ENCODE measurements around the gene MYBL2. TPM values are rescaled to one million over a fixed set of nuclear protein-coding genes. Genes with fewer than 3 reads are reported as not detected.
"Not testable (repeated sequence)": the region's sequence is repeated elsewhere in the genome, so short reads cannot be mapped to it uniquely, and the experiment has no call there.

The MYBL2 gene
- total RNA-seq: 10 to 100 TPM; 41.4 to 95.5 TPM

DNA sequence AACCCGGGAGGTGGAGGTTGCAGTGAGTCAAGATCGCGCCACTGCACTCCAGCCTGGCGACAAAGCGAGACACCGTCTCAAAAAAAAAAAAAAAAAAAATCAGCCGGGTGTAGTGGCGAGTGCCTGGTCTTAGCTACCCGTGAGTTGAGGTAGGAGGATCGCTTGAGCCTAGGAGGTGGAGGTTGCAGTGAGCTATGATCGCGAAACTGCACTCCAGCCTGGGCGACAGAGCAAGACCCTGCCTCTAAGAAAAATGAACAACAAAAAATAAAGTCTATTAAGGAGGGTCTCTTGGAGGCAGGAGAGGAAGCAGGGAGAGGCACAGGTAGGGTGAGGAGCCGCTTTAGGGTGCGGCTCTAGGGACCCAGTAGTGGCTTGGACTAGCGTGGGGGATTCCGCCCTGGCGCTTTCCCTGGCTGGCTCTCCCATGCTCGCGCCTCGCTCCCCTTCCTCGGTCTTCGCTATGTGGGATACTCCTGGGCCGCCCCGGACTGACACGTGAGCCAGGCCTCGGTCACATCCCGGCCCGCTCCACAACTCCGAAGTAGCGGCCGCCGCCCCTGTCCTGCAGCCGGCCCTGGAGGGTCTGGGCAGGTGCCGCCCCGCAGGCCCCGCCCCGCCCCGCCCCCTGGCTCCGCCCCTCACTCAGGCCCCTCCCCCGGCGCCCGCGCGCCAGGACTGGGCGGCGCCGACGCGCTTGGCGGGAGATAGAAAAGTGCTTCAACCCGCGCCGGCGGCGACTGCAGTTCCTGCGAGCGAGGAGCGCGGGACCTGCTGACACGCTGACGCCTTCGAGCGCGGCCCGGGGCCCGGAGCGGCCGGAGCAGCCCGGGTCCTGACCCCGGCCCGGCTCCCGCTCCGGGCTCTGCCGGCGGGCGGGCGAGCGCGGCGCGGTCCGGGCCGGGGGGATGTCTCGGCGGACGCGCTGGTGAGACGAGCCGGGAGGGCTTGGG, at the start of gene MYBL2:
Gene MYBL2 (plus strand): TSS at position 739 of the 953 bp plus-strand sequence. CDS start 170 bp downstream, at position 909.
- H3K9me3 Mint-ChIP-seq: no peaks in the 10 kb centered on the region
- no peaks in the 10 kb centered on the region for H3K4me1 Mint-ChIP-seq
- peak; percentile 94 for ATAC-seq (replicated peaks)
- peaks cover 14% of the 10 kb centered on the region for H3K36me3 Mint-ChIP-seq (ENCODE audit: low read depth)
- peak within 1 kb of the TSS; percentile 66 for H3K4me3 Mint-ChIP-seq
- peaks cover 14% of the 10 kb centered on the region for H3K27me3 Mint-ChIP-seq
- H3K27ac Mint-ChIP-seq: no peak within 1 kb of the TSS

DNA sequence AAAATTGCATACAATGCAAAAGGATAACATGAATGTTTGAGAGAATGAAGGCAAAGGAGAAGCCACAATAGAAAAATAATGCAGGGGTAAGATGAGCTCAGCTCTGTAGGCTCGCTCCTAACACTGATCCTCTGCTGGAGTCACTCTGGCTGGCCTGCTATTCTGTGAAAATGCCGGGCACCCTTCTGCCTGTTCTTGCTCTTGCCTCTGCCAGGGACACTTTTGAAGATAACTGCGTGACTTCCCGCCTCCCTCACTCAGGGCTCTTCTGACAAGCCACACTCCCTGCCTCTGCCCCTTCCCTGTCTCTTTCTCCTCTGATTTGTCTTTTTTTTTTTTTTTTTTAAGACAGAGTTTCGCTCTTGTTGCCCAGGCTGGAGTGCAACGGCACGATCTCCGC, 35.3 kb upstream of the MYBL2 start:
- Mint-ChIP-seq H3K36me3 (ENCODE audit: low read depth) (peaks cover 43% of the 10 kb centered on the region), H3K4me1 (no peaks in the 10 kb centered on the region)
- ATAC-seq (replicated peaks): no peak

GRCh38 chr20:43636429-43636828, 30.5 kb upstream of the MYBL2 start:
- H3K27me3 Mint-ChIP-seq: no peaks in the 10 kb centered on the region
- no peak for ATAC-seq (replicated peaks)
- no peak overlapping the region for H3K27ac Mint-ChIP-seq
- no peaks in the 10 kb centered on the region for H3K9me3 Mint-ChIP-seq
- H3K36me3 Mint-ChIP-seq (ENCODE audit: low read depth): peaks cover 58% of the 10 kb centered on the region
- H3K4me1 Mint-ChIP-seq: no peaks in the 10 kb centered on the region
- no peak overlapping the region for H3K4me3 Mint-ChIP-seq

More for the DNA sequence above, 35.3 kb upstream of the MYBL2 start:
- H3K27ac Mint-ChIP-seq: no peak overlapping the region
- H3K9me3 Mint-ChIP-seq: no peaks in the 10 kb centered on the region
- H3K4me3 Mint-ChIP-seq: no peak overlapping the region
- no peaks in the 10 kb centered on the region for H3K27me3 Mint-ChIP-seq

DNA sequence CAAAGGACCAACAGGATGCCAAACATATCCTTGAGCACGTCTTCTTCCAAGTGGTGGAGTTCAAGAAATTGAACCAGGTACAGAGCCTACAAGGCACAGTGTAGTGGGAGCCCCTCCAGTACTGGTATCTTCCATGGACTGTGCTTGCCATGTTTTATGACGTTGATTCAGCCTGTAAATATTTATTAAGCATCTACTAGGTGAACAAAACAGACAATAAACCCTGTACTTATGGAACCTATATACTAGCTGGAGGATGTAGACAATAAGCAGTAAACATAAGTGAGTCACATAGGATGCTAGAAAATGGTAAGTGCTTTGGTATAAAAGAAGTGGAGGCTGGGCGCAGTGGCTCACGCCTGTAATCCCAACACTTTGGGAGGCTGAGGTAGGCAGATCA, 24.4 kb upstream of the MYBL2 start:
- Mint-ChIP-seq H3K4me1 (no peaks in the 10 kb centered on the region), H3K27me3 (no peaks in the 10 kb centered on the region), H3K9me3 (no peaks in the 10 kb centered on the region), H3K4me3 (no peak overlapping the region), H3K27ac (no peak overlapping the region), H3K36me3 (ENCODE audit: low read depth) (peaks cover 54% of the 10 kb centered on the region)
- no peak for ATAC-seq (replicated peaks)

DNA sequence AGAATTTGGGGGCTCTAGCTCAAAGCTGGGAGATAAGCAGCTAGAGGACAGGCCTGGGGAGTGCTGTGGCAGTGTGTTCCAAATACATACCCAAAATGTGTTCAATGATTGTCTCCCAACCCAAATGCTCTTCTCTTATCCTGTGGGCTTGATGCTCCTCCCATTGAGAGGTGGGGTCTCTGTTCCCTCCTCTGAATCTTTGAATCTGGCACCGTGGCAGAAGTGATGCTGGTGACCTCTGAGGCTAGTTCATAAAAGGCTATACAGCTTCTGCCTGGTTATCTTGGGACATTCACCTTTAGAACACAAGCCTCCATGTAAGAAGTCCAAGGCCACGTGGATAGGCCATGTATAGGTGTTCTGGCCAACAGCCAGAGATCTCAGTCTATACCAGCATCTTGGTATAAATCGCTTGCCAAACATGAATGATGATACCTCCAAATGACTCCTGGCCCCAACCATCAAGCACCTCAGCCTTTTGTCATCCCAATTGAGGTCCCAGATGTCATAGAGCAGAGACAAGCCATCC, 15.9 kb upstream of the MYBL2 start:
- H3K36me3 Mint-ChIP-seq (ENCODE audit: low read depth): peaks cover 11% of the 10 kb centered on the region
- no peak for ATAC-seq (replicated peaks)
- no peaks in the 10 kb centered on the region for H3K4me1 Mint-ChIP-seq
- no peak overlapping the region for H3K27ac Mint-ChIP-seq
- H3K9me3 Mint-ChIP-seq: no peaks in the 10 kb centered on the region
- H3K27me3 Mint-ChIP-seq: no peaks in the 10 kb centered on the region
- H3K4me3 Mint-ChIP-seq: no peak overlapping the region

- not testable (repeated sequence) for H3K4me3 Mint-ChIP-seq; H3K27me3 Mint-ChIP-seq; H3K36me3 Mint-ChIP-seq (ENCODE audit: low read depth); H3K27ac Mint-ChIP-seq; H3K4me1 Mint-ChIP-seq; ATAC-seq (replicated peaks); H3K9me3 Mint-ChIP-seq
These were observed 15.2 kb upstream of the MYBL2 start for GRCh38 chr20:43651650-43652184.

DNA sequence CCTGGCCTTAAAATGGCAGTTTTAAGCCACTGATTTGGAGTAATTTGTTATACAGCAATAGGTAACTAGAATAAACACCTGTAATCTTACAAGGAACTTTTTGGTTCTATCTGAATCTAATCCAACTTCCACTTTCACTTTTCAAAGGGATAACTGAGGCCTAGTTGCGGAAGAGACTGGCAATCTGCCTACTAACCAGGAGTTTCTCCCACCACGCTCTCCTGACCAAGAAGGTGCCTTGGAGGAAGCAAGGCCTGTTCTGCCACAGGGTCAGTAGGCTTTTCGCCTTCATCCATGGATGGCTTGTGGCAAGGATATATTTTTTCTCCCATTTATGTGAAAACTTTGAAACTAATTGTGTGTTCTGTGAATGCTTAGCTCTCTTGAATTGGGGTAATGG, 12.9 kb upstream of the MYBL2 start:
- H3K9me3 Mint-ChIP-seq: no peaks in the 10 kb centered on the region
- H3K4me1 Mint-ChIP-seq: no peaks in the 10 kb centered on the region
- H3K27ac Mint-ChIP-seq: no peak overlapping the region
- H3K4me3 Mint-ChIP-seq: no peak overlapping the region
- no peak for ATAC-seq (replicated peaks)
- no peaks in the 10 kb centered on the region for H3K27me3 Mint-ChIP-seq
- no peaks in the 10 kb centered on the region for H3K36me3 Mint-ChIP-seq (ENCODE audit: low read depth)

DNA sequence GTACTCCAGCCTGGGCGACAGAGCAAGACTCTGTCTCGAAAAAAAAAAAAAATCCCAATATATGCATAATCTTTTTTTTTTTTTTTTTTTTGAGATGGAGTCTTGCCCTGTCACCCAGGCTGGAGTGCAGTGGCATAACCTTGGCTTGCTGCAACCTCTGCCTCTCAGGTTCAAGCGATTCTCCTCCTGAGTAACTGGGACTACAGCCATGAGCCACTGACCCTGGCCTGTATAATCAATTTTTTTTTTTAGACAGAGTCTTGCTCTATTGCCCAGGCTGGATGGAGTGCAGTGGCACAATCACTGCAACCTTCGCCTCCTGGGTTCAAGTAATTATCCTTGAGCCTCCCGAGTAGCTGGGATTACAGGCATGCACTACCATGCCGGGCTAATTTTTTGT, 11.7 kb upstream of the MYBL2 start:
- H3K9me3 Mint-ChIP-seq; H3K36me3 Mint-ChIP-seq (ENCODE audit: low read depth); ATAC-seq (replicated peaks); H3K4me1 Mint-ChIP-seq; H3K4me3 Mint-ChIP-seq; H3K27me3 Mint-ChIP-seq; H3K27ac Mint-ChIP-seq: not testable (repeated sequence)

DNA sequence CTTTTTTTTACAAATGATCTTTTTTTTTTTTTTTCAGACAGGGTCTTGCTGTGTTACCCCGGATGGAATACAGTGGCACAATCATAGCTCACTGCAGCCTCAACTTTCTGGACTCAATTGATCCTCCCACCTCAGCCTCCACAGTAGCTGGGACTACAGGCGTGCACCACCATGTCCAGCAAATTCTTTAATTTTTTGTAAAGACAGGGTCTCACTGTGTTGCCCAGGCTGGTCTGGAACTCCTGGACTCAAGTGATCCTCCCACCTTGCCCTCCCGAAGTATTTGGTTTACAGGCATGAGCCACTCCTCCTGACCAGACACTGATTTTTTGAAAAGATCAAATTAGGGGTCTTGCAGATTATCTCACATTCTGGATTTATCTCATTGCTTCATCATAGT, 11.0 kb upstream of the MYBL2 start:
- H3K4me1 Mint-ChIP-seq: no peaks in the 10 kb centered on the region
- H3K4me3 Mint-ChIP-seq: peak overlapping the region; percentile 89
- no peaks in the 10 kb centered on the region for H3K27me3 Mint-ChIP-seq
- no peaks in the 10 kb centered on the region for H3K9me3 Mint-ChIP-seq
- no peaks in the 10 kb centered on the region for H3K36me3 Mint-ChIP-seq (ENCODE audit: low read depth)
- ATAC-seq (replicated peaks): no peak
- no peak overlapping the region for H3K27ac Mint-ChIP-seq

DNA sequence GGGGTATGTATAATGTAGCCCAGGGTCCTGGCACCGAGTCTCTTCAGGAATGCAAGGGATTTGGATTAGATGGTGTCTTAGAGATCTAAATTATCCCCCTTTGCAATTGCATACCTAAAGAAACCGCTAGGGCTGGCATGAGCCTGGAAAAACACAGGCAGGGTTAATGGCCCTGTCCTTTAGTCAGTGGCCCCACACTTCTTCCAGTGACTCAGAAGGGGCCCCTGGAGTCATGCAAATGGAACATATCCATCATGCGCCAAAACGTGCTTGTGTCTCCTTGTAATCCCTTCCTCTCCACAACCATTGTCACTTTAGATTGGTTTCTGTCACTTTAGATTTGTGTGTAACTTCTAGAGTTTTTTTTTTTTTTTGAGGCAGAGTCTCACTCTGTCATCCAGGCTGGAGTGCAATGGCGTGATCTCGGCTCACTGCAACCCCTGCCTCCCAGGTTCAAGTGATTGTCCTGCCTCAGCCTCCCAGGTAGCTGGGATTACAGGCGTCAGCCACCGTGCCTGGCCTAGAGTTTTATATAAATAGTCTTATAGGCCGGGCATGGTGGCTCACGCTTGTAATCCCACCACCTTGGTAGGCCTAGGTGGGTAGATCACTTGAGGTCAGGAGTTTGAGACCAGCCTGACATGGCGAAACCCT, 8.7 kb upstream of the MYBL2 start:
- no peaks in the 10 kb centered on the region for H3K36me3 Mint-ChIP-seq (ENCODE audit: low read depth)
- H3K9me3 Mint-ChIP-seq: no peaks in the 10 kb centered on the region
- H3K4me3 Mint-ChIP-seq: peak overlapping the region; percentile 89
- peak overlapping the region; percentile 95 for H3K27ac Mint-ChIP-seq
- peak; percentile 79 for ATAC-seq (replicated peaks)
- no peaks in the 10 kb centered on the region for H3K27me3 Mint-ChIP-seq
- no peaks in the 10 kb centered on the region for H3K4me1 Mint-ChIP-seq

DNA sequence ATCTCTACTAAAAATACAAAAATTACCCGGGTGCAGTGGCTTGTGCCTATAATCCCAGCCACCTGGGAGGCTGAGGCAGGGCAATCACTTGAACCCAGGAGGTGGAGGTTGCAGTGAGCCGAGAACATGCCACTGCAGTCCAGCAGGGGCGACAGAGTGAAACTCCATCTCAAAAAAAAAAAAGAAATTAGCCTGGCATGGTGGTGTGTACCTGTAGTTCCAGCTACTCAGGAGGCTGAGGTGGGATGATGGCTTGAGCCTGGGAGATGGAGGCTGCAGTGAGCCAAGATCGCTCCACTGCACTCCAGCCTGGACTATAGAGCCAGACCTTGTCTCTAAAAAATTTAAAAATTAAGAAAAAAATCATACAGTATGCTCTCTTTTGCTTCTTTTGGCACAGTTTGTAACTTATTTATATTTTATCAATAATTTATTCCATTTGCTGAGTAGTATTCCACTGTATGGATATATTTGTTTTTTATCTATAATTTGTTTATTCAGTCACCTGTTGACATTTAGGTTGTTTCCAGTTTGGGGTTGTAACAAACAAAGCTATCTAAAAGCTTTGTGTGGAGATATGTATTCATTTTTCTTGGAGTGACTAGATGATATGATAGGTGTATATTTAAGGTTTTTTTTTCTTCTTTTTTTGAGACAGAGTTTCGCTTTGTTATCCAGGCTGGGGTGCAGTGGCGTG, 8.0 kb upstream of the MYBL2 start:
- Mint-ChIP-seq H3K4me3 (peak overlapping the region; percentile 89), H3K4me1 (no peaks in the 10 kb centered on the region), H3K36me3 (ENCODE audit: low read depth) (no peaks in the 10 kb centered on the region), H3K27me3 (no peaks in the 10 kb centered on the region), H3K9me3 (no peaks in the 10 kb centered on the region), H3K27ac (peak overlapping the region; percentile 95)
- no peak for ATAC-seq (replicated peaks)

DNA sequence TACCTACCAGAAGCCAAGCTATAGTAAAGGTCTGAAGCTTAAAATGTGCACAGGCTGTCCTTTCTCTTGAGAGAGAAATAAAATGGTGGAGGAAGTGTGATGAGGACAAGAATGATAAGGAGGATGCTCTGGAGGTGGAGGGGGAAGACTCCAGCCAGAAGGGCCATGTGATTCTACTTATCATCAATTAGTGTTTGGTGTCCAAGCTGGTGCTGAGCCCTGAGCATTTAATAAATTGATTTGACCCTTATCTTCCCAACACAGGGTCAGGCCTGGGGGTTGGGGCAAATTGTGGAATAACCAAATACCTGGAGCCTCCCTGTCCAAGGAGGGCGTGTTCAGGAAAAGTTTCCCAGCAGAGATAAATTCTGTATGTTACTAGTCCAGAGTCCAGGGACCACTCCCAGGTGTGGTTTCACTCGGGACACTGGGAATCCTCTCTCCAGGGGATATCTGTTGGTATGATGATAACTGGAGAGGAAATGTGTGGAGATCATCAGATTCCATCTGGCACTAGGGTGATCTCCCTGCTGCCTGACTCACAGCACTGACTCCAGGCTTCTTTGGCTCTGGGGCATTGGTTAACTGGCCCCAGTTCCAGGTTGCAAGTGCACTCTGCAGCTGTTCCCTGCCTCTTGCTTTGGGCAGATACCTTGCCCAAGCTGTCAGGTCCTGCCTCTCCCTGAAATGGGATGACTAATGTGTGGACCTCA, 3.8 kb upstream of the MYBL2 start:
- H3K27ac Mint-ChIP-seq: no peak overlapping the region
- H3K4me1 Mint-ChIP-seq: no peaks in the 10 kb centered on the region
- H3K9me3 Mint-ChIP-seq: no peaks in the 10 kb centered on the region
- H3K4me3 Mint-ChIP-seq: no peak overlapping the region
- H3K36me3 Mint-ChIP-seq (ENCODE audit: low read depth): no peaks in the 10 kb centered on the region
- no peak for ATAC-seq (replicated peaks)
- H3K27me3 Mint-ChIP-seq: no peaks in the 10 kb centered on the region

DNA sequence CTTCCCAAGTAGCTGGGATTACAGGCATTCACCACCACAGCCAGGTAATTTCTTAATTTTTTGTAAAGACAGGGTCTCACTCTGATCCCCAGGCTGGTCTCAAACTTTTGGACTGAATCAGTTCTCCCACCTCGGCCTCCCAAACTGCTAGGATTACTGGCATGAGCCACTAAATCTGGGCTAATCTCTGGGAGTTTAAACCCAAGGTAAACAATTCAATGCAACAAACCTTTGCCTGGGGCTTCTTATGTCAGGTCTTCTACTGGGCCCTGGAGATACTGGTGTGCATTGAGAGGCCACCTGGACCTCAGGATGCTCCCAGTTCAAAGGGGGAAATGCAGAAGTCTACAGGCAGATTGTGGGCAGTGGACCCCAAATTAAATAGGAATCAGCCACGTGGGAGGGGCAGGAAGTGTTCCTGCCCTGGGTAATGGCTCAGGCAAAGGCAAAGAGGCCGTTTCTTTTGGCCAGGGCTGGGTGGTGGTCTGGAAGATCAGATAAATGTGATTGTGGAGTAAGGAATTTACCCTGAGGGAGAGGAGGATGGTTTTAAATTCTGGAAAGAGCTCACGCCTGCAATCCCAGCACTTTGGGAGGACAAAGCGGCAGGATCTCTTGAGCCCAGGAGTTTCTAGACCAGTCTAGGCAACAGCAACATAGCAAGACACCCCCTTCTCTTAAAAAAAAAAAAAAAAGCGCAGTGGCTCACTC, 1.3 kb upstream of the MYBL2 start:
- no peaks in the 10 kb centered on the region for H3K9me3 Mint-ChIP-seq
- peaks cover 14% of the 10 kb centered on the region for H3K27me3 Mint-ChIP-seq
- H3K36me3 Mint-ChIP-seq (ENCODE audit: low read depth): peaks cover 13% of the 10 kb centered on the region
- peak overlapping the region; percentile 66 for H3K4me3 Mint-ChIP-seq
- no peaks in the 10 kb centered on the region for H3K4me1 Mint-ChIP-seq
- no peak for ATAC-seq (replicated peaks)
- no peak overlapping the region for H3K27ac Mint-ChIP-seq
